ENCODE measurements around the gene KCNJ10. TPM values are rescaled to one million over a fixed set of nuclear protein-coding genes. Genes with fewer than 3 reads are reported as not detected.

The KCNJ10 gene
- total RNA-seq, 2 donors from 2014 or later = not detected

DNA sequence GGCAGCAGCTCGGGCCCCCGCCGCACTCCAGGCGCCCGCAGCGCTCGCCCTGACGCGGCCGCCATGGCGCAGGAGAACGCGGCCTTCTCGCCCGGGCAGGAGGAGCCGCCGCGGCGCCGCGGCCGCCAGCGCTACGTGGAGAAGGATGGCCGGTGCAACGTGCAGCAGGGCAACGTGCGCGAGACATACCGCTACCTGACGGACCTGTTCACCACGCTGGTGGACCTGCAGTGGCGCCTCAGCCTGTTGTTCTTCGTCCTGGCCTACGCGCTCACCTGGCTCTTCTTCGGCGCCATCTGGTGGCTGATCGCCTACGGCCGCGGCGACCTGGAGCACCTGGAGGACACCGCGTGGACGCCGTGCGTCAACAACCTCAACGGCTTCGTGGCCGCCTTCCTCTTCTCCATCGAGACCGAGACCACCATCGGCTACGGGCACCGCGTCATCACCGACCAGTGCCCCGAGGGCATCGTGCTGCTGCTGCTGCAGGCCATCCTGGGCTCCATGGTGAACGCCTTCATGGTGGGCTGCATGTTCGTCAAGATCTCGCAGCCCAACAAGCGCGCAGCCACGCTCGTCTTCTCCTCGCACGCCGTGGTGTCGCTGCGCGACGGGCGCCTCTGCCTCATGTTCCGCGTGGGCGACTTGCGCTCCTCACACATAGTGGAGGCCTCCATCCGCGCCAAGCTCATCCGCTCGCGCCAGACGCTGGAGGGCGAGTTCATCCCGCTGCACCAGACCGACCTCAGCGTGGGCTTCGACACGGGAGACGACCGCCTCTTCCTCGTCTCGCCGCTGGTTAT is 14.2 kb upstream of the KCNJ10 start:
- Histone ChIP-seq H3K4me3 (peak overlapping the region; percentile 48), H3K27ac (no peak overlapping the region), H3K4me1 (ENCODE audit: control insufficient read depth in 1 of 2, low read depth in 2 of 2) (peaks cover 18 to 43% of the 10 kb centered on the region in 2 donors), H3K9me3 (no peaks in the 10 kb centered on the region), H3K27me3 (replicated peaks; ENCODE audit: insufficient read depth) (no peaks in the 10 kb centered on the region), H3K36me3 (no peaks in the 10 kb centered on the region)
- DNase-seq (ENCODE audit: low spot score) (no peak), ATAC-seq (ENCODE audit: insufficient number of reproducible peaks, low FRiP score, low read depth) (no peak)
- TF ChIP-seq, protein P1, sequence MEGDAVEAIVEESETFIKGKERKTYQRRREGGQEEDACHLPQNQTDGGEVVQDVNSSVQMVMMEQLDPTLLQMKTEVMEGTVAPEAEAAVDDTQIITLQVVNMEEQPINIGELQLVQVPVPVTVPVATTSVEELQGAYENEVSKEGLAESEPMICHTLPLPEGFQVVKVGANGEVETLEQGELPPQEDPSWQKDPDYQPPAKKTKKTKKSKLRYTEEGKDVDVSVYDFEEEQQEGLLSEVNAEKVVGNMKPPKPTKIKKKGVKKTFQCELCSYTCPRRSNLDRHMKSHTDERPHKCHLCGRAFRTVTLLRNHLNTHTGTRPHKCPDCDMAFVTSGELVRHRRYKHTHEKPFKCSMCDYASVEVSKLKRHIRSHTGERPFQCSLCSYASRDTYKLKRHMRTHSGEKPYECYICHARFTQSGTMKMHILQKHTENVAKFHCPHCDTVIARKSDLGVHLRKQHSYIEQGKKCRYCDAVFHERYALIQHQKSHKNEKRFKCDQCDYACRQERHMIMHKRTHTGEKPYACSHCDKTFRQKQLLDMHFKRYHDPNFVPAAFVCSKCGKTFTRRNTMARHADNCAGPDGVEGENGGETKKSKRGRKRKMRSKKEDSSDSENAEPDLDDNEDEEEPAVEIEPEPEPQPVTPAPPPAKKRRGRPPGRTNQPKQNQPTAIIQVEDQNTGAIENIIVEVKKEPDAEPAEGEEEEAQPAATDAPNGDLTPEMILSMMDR (IDR thresholded peaks at IDR 0.05) = no peak

GRCh38 chr1:160082926-160083325 is 13.0 kb upstream of the KCNJ10 start:
- H3K4me3 ChIP-seq = no peak overlapping the region
- ATAC-seq (ENCODE audit: insufficient number of reproducible peaks, low FRiP score, low read depth) = no peak
- H3K27me3 ChIP-seq (replicated peaks; ENCODE audit: insufficient read depth) = no peaks in the 10 kb centered on the region
- no peak for DNase-seq (ENCODE audit: low spot score)
- H3K27ac ChIP-seq = no peak overlapping the region
- H3K4me1 ChIP-seq (ENCODE audit: control insufficient read depth in 1 of 2, low read depth in 2 of 2) = peaks cover 18 to 43% of the 10 kb centered on the region in 2 donors
- no peaks in the 10 kb centered on the region for H3K9me3 ChIP-seq
- no peaks in the 10 kb centered on the region for H3K36me3 ChIP-seq
- TF ChIP-seq, protein P1 (IDR thresholded peaks at IDR 0.05) = no peak

GRCh38 chr1:160082487-160082886 is 12.5 kb upstream of the KCNJ10 start:
- Histone ChIP-seq H3K9me3 (no peaks in the 10 kb centered on the region), H3K27ac (no peak overlapping the region), H3K4me3 (no peak overlapping the region), H3K4me1 (ENCODE audit: control insufficient read depth in 1 of 2, low read depth in 2 of 2) (peaks cover 18 to 43% of the 10 kb centered on the region in 2 donors), H3K36me3 (no peaks in the 10 kb centered on the region), H3K27me3 (replicated peaks; ENCODE audit: insufficient read depth) (no peaks in the 10 kb centered on the region)
- ATAC-seq (ENCODE audit: insufficient number of reproducible peaks, low FRiP score, low read depth) (no peak), DNase-seq (ENCODE audit: low spot score) (no peak)
- TF ChIP-seq, protein P1 (IDR thresholded peaks at IDR 0.05) = no peak

DNA sequence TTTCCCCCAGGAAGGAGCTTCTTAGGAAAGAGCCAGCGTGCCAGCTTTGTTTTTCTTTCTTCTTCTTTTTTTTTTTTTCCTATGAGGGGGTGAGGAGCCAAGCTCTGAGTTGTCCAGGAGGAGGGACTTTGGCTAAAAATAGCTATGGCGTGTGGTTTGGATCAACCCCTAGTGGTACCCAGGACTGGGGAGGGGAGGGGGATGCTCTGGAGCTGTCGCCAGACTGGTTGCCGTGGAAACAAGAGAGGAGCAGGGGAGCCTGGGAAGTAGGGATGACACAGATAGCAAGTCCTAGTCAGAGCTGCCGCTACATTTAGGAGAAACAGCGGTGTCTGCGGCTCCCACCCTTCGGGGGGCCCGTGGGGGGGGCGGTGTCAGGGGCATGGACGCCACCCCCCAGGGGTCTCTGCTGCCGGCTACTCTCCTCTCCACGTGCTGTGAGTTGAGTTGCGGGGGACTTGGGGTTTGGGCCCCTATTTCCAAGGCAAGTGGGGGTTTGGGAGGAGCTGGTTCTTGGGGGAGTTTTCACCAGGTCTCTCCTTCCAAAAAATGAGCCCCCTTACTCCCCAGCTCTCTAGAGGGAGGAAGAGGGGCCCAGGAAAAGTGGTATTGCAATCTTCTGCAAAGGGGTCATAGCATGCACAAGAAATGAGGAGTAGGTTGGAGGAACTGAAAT is 11.4 kb upstream of the KCNJ10 start, which contains the start of gene KCNJ9:
Gene KCNJ9, plus strand, starts transcription at position 278 of the 676 bp plus-strand sequence. CDS start 2,493 bp downstream, outside the sequence.
- Histone ChIP-seq H3K9me3 (no peaks in the 10 kb centered on the region), H3K4me1 (ENCODE audit: control insufficient read depth in 1 of 2, low read depth in 2 of 2) (peaks cover 18 to 34% of the 10 kb centered on the region in 2 donors), H3K27me3 (replicated peaks; ENCODE audit: insufficient read depth) (no peaks in the 10 kb centered on the region), H3K27ac (no peak within 1 kb of the TSS), H3K4me3 (no peak within 1 kb of the TSS), H3K36me3 (no peaks in the 10 kb centered on the region)
- TF ChIP-seq, protein P1 (IDR thresholded peaks at IDR 0.05) = no peak
- DNase-seq (ENCODE audit: low spot score) = no peak
- no peak for ATAC-seq (ENCODE audit: insufficient number of reproducible peaks, low FRiP score, low read depth)

DNA sequence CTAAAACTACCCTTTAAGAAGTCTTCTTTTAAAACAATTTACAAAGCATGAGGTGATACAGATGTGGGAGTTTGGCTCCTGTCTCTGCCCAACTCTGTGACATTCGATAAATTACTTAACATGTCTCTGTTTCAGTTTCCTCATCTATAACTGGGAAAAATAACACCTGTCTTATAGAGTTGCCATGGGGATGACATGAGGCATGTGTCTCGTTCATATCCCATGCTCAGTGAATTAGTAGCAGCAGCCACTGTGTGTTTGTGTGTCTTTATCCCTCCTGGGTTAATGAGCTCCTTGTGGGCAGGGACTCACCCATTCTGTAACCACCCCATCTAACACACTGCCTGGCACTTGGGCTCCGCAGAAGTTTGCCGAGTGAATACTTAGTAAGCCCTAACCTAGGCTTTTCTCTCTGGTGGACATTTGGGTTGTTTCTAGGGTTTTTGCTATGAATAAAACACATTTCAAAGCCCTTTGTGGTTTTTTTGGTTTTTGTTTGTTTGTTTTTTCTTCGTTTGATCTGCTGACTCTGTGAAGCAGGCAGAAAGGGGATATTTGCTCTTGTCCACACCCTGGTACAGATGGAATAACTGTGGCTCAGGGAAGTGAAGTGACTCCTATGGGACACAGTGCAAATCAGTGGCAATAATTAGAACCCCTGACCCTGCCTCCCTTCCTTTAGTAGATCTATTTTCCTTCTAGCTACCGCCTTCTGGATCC is 10.6 kb upstream of the KCNJ10 start:
- H3K9me3 ChIP-seq = no peaks in the 10 kb centered on the region
- DNase-seq (ENCODE audit: low spot score) = no peak
- ATAC-seq (ENCODE audit: insufficient number of reproducible peaks, low FRiP score, low read depth) = no peak
- H3K4me3 ChIP-seq = no peak overlapping the region
- H3K36me3 ChIP-seq = no peaks in the 10 kb centered on the region
- no peak overlapping the region for H3K27ac ChIP-seq
- TF ChIP-seq, protein P1 (IDR thresholded peaks at IDR 0.05) = no peak
- peaks cover 10 to 25% of the 10 kb centered on the region in 2 donors for H3K4me1 ChIP-seq (ENCODE audit: control insufficient read depth in 1 of 2, low read depth in 2 of 2)
- H3K27me3 ChIP-seq (replicated peaks; ENCODE audit: insufficient read depth) = no peaks in the 10 kb centered on the region

All from thoracic aorta (tissue), 2 donors.